Measurements from ENCODE around the gene RASGEF1B.

RASGEF1B gene

GRCh38 chr4:81465406-81466340 is 6.0 kb downstream of the RASGEF1B start:
- no peak for DNase-seq

DNA sequence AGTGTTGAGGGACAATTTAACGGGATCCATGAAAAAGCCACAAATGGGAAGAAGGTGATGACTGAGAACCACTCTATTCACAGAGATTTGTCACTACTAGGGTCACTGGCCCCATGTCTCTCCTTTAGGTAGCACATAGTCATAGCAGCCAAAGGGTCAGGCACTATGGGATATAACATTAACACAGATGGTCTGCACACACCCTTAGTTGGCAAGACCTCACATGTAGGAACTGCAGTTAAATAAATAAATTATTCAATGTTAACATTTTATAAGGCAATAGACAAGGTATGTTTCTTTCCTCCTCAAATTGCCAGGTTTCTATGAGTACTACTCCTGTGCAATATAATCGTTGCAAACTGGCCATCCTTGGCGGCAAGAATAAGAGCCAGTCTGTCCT is 10.9 kb downstream of the RASGEF1B start:
- no peak for DNase-seq

GRCh38 chr4:81460191-81460701 is 11.5 kb downstream of the RASGEF1B start:
- DNase-seq, result no peak

- DNase-seq, result no peak
These were observed 12.5 kb downstream of the RASGEF1B start for GRCh38 chr4:81459228-81459627.

DNA sequence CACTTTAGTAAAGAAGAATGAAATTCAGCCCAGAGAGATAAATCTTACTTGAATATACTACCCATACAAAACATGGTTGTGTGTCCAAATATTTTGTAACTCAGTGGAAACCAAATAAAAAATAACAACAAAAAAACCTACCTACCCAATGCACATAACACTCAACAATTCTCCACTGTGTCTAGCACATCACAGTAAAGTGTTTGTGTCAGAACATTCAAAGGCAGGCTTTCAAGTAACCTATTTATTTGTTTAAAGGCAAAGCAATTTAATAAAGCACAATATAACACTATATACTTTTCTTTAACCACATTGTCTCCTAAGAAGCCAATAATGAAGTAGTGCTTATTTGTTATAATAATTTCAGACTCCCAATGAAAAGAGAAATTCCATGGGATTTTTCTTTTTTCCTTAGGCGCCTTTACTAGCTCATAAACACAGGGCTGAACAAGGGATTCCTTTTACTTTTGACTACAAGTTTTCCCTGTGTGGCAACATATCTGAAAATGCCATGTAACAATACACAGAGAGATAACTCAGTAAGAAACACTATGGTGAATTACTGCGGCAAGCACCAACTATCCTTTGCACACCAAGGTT is 13.7 kb downstream of the RASGEF1B start:
- DNase-seq, result no peak

GRCh38 chr4:81457345-81457744 is 14.4 kb downstream of the RASGEF1B start:
- no peak for DNase-seq

DNA sequence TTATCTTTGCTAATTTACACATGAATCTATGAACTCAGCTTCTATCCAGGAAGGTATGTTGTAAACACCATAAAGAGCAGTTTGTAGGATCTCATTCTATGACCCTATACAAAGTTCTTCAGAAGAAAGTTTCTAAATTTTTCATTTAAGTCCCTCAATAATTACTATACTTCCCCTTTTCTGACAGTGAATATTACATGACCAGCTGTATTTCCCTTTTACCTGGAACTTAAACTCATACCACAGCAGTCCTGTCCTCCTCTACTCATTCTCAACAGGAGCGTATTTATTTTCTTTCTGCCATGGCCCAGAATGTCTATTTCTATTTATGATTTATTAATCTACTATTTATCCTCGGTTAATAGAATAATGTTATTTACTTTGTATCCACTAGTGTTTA is 15.8 kb downstream of the RASGEF1B start:
- no peak for DNase-seq

GRCh38 chr4:81454948-81455347 is 16.8 kb downstream of the RASGEF1B start:
- DNase-seq, result no peak

GRCh38 chr4:81454499-81454898 is 17.2 kb downstream of the RASGEF1B start:
- DNase-seq, result no peak

- DNase-seq, result no peak
These were observed 18.7 kb downstream of the RASGEF1B start for GRCh38 chr4:81453024-81453423.

GRCh38 chr4:81452452-81453006 is 19.2 kb downstream of the RASGEF1B start:
- no peak for DNase-seq

DNA sequence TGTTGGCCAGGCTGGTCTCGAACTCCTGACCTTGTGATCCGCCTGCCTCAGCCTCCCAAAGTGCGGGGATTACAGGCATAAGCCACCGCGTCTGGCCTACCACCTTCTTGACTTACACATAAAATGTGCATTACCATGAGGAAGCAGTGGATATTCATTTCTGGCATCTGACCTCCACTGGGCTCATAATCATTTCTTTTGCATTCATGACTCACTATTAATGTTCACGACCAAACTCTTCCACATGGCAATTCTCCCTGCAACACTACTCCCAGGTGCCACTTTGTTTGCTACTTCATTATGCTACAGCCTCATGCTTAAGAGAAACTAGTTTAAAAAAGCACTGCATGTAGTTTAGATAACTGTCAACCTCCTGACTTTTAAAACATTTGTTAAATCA is 22.7 kb downstream of the RASGEF1B start:
- no peak for DNase-seq

GRCh38 chr4:81447566-81448229 is 24.0 kb downstream of the RASGEF1B start:
- no peak for DNase-seq

- no peak for DNase-seq
These were observed 25.1 kb downstream of the RASGEF1B start for GRCh38 chr4:81446634-81447033.

DNA sequence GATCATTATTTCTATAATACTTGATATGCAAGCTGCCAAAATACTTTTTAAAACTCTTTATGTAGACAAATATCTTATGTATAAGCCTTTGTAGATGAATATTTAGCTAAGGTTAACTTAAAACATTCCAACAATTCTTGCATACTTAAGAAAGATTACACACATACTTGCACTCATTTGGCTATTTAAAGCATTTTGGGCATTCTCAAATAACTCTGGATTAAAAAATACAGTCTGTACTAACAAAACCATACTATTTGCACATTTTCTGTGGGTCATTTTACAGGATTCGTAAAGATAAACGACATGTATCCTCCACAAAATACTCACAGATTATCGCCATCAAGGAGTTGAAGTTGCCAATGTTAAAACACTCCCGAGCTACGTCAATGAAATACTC is 26.5 kb downstream of the RASGEF1B start:
- no peak for DNase-seq

DNA sequence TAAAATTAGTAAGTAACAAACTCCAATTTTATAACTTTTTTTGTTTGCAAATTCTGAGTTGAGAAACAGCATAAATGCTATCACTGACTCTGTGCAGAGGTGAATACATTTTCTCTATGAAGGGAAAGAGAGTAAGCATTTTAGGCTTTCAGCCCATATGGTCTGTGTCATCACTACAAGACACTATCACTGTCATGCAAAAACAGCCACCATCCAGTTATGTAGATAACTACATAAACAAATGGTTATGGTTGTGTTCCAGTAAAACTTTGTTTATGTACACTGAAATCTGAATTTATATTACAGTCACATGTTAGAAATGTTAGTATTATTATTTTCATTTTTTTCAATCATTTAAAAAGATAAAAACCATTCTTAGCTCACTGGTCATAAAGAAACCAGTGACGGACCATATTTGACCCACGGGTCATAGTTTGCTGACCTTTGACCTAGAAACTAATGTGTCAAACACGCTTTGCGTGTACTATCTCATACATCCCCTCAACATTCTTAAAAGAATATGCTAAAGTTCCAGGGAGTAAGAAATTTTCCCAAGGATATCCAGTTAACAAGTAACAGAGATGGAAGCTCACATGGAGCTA is 29.1 kb downstream of the RASGEF1B start:
- DNase-seq, result no peak

DNA sequence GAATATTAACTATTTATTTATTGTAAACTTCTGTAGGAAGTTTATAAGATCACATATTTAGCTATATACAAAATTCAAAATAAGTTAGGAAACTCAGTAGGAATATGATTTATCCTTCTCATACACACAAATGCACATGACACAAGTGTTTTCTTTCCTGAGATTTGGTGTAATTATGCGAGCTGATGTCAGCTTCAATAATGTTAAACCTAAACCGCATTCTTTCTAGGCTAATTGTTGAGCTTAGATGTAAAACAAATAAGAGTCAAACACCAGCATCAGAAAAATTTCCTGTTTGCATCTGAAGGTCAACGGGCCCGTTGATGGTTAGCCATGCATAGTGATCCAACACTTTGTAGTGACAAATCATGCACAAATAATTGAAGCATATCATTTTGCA is 30.8 kb downstream of the RASGEF1B start:
- DNase-seq, result no peak

DNA sequence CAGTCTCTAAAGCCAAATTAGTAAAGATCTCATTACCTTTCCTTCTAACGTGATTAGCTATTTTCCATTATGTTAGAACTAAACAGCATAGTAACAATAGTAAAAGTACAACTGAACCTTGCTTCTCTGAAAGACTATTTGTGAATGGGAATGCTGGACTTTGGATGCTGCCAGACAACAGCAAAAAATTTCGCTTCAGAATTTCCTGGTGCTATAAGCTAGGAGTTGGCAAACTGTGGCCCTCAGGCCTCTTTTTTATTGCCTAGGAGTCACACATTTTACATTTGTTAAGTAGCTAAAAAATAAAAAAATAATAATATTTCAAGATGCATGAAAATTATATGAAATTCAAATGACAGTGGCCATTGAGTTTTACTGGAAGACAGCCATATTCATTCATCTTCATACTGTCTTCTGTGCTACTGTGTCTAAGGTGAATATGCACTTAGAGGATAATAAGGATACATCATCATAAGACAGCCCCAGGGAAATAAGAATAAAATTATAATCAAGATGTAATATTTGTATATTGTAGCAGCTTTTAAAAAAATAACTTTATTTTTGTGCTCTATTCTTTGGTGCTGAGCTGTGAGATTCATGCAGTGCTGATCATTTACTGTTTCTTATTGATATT is 34.6 kb downstream of the RASGEF1B start:
- no peak for DNase-seq

GRCh38 chr4:81436096-81436495 is 35.6 kb downstream of the RASGEF1B start:
- DNase-seq, result no peak

DNA sequence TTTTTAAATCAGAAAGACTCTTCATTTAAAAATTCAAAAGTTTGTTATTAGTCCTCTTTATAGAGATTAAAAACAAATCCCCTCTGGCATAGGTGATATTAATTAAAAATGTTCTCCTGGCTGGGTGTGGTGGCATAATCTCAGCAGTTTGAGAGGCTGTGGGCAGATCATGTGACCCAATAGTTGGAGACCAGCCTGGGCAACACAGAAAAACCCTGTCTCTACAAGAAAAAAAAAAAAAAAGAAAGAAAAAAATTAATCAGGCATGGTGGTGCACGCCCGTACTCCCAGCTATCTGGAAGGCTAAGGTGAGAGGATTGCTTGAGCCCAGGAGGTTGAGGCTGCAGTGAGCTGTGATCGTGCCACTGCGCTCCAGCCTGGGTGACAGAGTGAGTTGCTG is 38.9 kb downstream of the RASGEF1B start:
- DNase-seq, result no peak

- DNase-seq, result no peak
These were observed 39.7 kb downstream of the RASGEF1B start for GRCh38 chr4:81431971-81432370.

DNA sequence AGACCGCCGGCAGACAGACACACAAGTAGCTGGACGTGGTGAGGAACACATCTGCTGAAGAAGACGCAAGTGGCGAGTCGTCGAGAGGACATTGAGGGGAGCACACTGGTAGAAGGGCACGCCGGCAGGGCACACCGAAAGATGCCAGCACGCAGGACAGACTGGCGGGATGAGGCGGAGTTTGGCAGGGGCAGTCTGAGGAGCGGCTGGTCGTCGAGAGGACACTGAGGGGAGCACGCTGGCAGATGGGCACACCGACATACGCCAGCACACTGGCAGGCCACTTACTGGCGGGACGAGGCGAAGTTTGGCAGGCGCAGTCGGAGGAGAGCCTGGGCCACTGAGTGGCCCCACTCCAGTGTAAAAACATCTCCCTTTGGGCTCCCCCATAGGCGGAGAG is 42.1 kb downstream of the RASGEF1B start:
- no peak for DNase-seq

Data from KG1 (cell line).